ENCODE measurements around the gene MAML1.
"Not testable (repeated sequence)": the region's sequence is repeated elsewhere in the genome, so short reads cannot be mapped to it uniquely, and the experiment has no call there.

MAML1 gene

GRCh38 chr5:179779826-179780225 is 47.2 kb downstream of the MAML1 start:
- Mint-ChIP-seq H3K9me3 (no peaks in the 10 kb centered on the region), H3K4me1 (ENCODE audit: low read depth in 2 of 2) (peaks cover 0 to 5% of the 10 kb centered on the region in 2 donors), H3K4me3 (no peak overlapping the region), H3K27ac (no peak overlapping the region), H3K27me3 (no peaks in the 10 kb centered on the region), H3K36me3 (ENCODE audit: insufficient read depth) (peaks cover 8% of the 10 kb centered on the region)
- ATAC-seq (replicated peaks): no peak
- DNase-seq: no peak

- Mint-ChIP-seq H3K4me1 (ENCODE audit: low read depth in 2 of 2) (peaks cover 0 to 5% of the 10 kb centered on the region in 2 donors), H3K9me3 (no peaks in the 10 kb centered on the region)
- no peak for ATAC-seq (replicated peaks)
These were observed 47.7 kb downstream of the MAML1 start for GRCh38 chr5:179780362-179780761.

DNA sequence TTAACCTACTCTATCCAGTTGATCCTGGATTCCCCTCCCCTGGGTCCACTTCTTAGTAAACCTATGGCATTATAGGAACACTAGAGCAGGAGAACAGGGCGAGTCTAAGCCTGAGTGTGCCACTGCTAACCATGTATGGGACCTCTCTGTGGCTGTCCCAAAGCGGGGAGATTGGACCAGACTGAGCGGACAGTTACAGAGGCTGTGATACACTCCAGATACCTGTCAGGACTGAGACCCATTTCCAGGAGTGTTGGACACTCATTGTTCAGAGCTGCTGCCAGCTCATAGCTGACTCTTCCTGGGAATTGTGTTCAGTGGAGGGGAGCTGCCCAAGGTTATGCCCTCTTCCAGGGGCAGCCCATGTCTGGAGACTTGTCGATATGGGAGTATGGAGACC is 49.2 kb downstream of the MAML1 start:
- peak overlapping the region; percentile 23 to 41 for H3K27ac Mint-ChIP-seq
- ATAC-seq (replicated peaks): no peak

More at GRCh38 chr5:179780362-179780761, 47.7 kb downstream of the MAML1 start:
- no peak overlapping the region for H3K27ac Mint-ChIP-seq
- H3K36me3 Mint-ChIP-seq (ENCODE audit: insufficient read depth): peaks cover 5% of the 10 kb centered on the region
- H3K27me3 Mint-ChIP-seq: no peaks in the 10 kb centered on the region
- DNase-seq: no peak
- no peak overlapping the region for H3K4me3 Mint-ChIP-seq

DNA sequence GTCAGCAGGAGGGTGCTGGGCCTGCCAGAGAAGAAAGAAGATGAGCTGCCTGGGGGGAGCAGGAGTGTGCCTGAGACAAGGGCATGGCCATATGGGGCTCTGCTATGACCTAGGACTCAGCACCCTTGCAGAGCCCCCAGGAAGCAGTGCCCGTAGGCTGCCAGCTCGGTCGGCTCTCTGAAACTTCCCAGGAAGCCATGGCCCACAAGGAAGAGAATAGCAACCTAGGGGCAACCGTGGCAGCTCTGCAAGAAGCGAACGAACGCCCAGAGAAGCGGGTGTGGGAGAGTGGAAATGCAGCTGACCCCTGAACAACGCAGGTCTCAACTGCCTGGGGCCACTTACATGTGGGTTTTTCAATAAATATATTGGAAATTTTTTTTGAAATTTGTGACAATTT is 50.5 kb downstream of the MAML1 start:
- Mint-ChIP-seq H3K36me3 (ENCODE audit: insufficient read depth) (no peaks in the 10 kb centered on the region), H3K4me1 (ENCODE audit: low read depth in 2 of 2) (peaks cover 4 to 5% of the 10 kb centered on the region in 2 donors), H3K27ac (no peak overlapping the region), H3K9me3 (no peaks in the 10 kb centered on the region), H3K27me3 (no peaks in the 10 kb centered on the region), H3K4me3 (no peak overlapping the region)
- no peak for ATAC-seq (replicated peaks)
- DNase-seq: no peak

More for the DNA sequence above, 49.2 kb downstream of the MAML1 start:
- no peak overlapping the region for H3K4me3 Mint-ChIP-seq
- H3K27me3 Mint-ChIP-seq: no peaks in the 10 kb centered on the region
- peaks cover 4 to 5% of the 10 kb centered on the region in 2 donors for H3K4me1 Mint-ChIP-seq (ENCODE audit: low read depth in 2 of 2)
- DNase-seq: no peak
- no peaks in the 10 kb centered on the region for H3K36me3 Mint-ChIP-seq (ENCODE audit: insufficient read depth)
- H3K9me3 Mint-ChIP-seq: no peaks in the 10 kb centered on the region

DNA sequence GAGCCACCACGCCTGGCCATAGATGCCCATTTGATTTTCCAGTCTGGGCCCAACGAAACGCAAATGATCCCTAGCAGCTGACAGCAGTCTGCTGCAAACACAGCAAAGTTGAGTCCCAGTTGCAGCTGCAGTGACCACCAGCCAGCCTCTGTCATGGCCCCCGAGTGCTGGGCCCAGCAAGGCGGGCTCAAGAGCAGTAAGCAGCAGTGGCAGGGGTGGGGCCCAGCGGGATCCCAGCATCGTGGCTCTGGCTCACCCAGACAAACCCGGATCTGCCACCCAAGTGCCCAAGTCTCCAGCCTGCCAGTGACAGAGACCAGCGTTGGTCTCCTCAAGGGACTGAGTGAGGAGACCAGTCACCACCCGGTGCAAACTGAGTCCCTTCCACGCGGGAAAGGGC is 54.2 kb downstream of the MAML1 start:
- Mint-ChIP-seq H3K4me3 (no peak overlapping the region), H3K27me3 (no peaks in the 10 kb centered on the region), H3K36me3 (ENCODE audit: insufficient read depth) (peaks cover 3% of the 10 kb centered on the region), H3K4me1 (ENCODE audit: low read depth in 2 of 2) (peaks cover 0 to 4% of the 10 kb centered on the region in 2 donors), H3K9me3 (no peaks in the 10 kb centered on the region), H3K27ac (peak overlapping the region in 1 of 2 donors; percentile 74)
- DNase-seq (no peak), ATAC-seq (replicated peaks) (no peak)

GRCh38 chr5:179788193-179788854 is 55.7 kb downstream of the MAML1 start:
- Mint-ChIP-seq H3K27ac (no peak overlapping the region), H3K27me3 (no peaks in the 10 kb centered on the region), H3K36me3 (ENCODE audit: insufficient read depth) (peaks cover 3% of the 10 kb centered on the region), H3K4me1 (ENCODE audit: low read depth in 2 of 2) (peaks cover 7 to 9% of the 10 kb centered on the region in 2 donors), H3K4me3 (no peak overlapping the region), H3K9me3 (no peaks in the 10 kb centered on the region)
- DNase-seq (no peak), ATAC-seq (replicated peaks) (no peak)

- H3K9me3 Mint-ChIP-seq; H3K4me3 Mint-ChIP-seq; H3K27me3 Mint-ChIP-seq; ATAC-seq (replicated peaks); H3K27ac Mint-ChIP-seq; H3K36me3 Mint-ChIP-seq (ENCODE audit: insufficient read depth); DNase-seq: not testable (repeated sequence)
- H3K4me1 Mint-ChIP-seq (ENCODE audit: low read depth in 2 of 2): peaks cover 15 to 19% of the 10 kb centered on the region in 2 donors
These were observed 56.7 kb downstream of the MAML1 start for GRCh38 chr5:179789278-179789677.

DNA sequence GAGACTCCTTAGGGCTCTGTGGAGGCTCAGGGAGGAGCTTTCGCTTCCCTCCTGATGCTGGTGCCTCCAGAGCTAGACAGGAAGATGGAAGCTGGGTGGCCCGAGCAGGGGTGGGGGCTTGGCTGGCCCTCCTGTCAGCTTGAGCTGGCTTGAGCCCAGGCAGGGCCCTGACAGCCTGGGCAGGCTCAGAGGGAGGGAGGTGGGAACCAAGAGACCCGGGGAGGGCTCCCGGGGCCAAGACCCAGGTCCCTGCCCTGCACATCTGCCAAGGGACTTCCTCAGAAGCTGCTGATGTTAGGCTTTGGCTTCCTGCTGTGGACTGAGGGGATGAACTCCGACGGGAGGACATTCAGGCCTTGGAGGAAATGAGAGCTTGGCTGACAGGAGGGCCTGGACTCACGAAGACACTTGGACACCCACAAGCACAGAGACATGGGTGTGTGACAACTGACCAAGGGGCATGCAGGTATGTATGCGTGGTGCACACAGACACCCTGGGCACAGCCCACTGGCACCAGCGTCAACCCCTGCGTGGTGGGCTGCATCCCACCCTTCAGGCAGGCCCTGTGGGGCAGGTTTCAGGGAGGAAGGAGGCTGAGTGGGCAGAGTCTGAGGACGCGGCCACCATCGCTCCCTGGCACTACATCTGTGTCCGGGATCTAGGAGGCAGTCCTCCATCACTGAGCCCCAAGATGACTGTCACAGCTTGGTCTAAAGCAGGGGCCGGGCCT is 59.4 kb downstream of the MAML1 start:
- H3K9me3 Mint-ChIP-seq: no peaks in the 10 kb centered on the region
- DNase-seq (no peak), ATAC-seq (replicated peaks) (no peak)
- H3K4me3 Mint-ChIP-seq: peak overlapping the region in 1 of 2 donors; percentile 20
- peak overlapping the region; percentile 71 to 97 for H3K27ac Mint-ChIP-seq
- H3K4me1 Mint-ChIP-seq (ENCODE audit: low read depth in 2 of 2): peaks cover 23 to 34% of the 10 kb centered on the region in 2 donors
- peaks cover 25% of the 10 kb centered on the region for H3K36me3 Mint-ChIP-seq (ENCODE audit: insufficient read depth)
- H3K27me3 Mint-ChIP-seq: no peaks in the 10 kb centered on the region

DNA sequence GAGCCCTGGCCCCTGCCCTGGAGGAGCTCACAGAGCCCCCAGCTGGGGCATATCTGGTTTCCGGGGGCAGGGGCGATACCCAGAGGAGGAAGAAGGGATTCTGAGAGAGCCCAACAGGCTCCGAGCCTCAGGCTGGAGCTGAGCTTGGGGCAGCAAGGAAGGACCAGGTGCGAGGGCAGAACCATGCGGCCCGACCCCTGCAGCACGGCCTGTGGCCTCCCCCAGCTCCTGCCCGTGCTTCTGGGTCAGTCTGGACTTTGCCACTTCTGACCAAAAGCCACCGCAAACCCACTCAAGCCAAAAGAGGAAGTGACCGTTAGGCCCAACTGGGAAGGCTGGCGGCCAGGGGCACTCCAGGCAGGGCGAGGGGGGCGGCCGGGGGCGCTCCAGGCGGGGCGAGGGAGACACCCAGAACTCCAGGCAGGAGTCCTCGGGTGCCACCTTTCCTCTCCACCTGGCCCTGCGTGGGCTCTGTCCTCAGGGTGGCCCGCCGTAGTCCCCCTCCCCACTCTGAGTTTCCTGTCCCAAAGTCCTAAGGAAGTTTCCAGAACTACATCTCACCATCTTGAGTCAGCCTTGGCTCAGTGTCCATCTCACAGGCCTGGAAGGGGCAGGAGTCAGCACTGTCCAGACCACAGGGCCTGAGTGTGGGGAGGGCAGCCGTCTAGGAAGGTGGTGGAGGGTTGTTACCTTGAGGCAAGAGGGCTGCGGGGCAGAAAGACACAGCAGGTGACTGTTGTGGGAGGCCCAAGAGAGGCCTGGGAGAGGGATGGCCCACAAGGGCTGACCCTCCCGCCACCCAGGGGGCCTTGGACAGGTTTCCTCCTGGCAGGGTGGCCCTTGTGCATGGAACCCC is 60.2 kb downstream of the MAML1 start:
- Mint-ChIP-seq H3K9me3 (no peaks in the 10 kb centered on the region), H3K4me3 (peak overlapping the region; percentile 76 to 77), H3K27me3 (no peaks in the 10 kb centered on the region), H3K27ac (peak overlapping the region; percentile 88 to 97), H3K4me1 (ENCODE audit: low read depth in 2 of 2) (peaks cover 24 to 34% of the 10 kb centered on the region in 2 donors), H3K36me3 (ENCODE audit: insufficient read depth) (peaks cover 32% of the 10 kb centered on the region)
- DNase-seq (no peak), ATAC-seq (replicated peaks) (no peak)

DNA sequence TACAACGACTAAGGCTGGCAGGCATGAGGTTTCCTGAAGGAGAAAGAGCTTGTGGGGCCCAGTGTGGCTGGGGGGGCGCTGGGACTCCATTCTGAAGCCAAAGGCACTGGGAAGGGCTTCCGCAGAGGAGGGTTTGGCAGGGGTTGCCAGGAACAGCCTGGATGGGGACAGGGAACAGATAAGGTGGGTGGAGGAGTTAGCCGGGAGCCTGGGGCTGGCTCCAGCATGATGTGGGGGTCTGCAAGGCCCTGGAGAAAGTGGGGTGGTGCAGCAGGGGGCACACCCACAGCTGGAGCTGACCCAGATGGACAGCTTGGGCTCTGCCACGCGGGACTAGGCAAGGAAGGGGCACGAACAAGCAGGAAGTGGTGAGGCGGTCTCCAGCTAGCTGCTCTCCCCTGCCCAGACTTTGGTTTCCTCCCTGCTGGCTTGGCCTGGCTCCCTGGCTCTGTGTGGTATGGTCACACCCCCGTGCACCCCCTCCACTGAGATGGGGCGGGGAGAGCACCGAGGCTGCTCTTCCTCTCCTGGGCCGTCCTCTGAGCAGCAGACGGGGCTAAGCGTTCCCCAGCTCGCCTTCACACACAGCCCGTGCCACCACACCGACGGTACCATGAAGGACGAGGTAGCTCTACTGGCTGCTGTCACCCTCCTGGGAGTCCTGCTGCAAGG is 61.0 kb downstream of the MAML1 start, which contains the start of gene LTC4S:
LTC4S (plus strand) TSS at position 519 of the 672 bp plus-strand sequence; CDS start at position 614, 95 bp downstream.
- Mint-ChIP-seq H3K27ac (peak within 1 kb of the TSS; percentile 88 to 97), H3K4me3 (peak within 1 kb of the TSS; percentile 76 to 77), H3K36me3 (ENCODE audit: insufficient read depth) (peaks cover 32% of the 10 kb centered on the region), H3K4me1 (ENCODE audit: low read depth in 2 of 2) (peaks cover 24 to 34% of the 10 kb centered on the region in 2 donors), H3K27me3 (no peaks in the 10 kb centered on the region), H3K9me3 (no peaks in the 10 kb centered on the region)
- ATAC-seq (replicated peaks) (peak; percentile 78), DNase-seq (peak; percentile 67 to 73 (median 71))

GRCh38 chr5:179794171-179794570 is 61.5 kb downstream of the MAML1 start:
- Mint-ChIP-seq H3K4me3 (peak overlapping the region; percentile 76 to 77), H3K9me3 (no peaks in the 10 kb centered on the region), H3K27me3 (no peaks in the 10 kb centered on the region), H3K4me1 (ENCODE audit: low read depth in 2 of 2) (peaks cover 24 to 34% of the 10 kb centered on the region in 2 donors), H3K36me3 (ENCODE audit: insufficient read depth) (peaks cover 38% of the 10 kb centered on the region), H3K27ac (peak overlapping the region; percentile 88 to 97)
- ATAC-seq (replicated peaks) (no peak), DNase-seq (no peak)

DNA sequence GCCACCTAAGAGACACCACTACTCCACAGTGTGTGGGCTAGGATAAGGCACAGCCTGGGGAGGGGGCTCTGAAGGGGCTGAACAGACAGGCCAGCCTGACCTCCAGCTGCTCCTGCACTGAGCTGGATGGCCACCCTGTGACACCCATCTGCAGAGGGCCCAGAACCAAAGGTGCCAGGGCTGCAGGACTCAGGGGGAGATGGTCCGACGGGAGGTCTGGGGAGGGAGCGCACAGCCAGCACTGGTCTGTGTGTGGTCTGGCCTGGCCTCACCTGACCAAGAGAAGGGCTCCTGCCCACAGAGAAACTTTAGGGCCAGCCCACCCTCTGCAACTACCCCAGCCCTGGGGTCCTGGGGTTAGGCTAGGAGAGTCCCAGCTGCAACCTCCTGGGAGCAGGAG is 62.0 kb downstream of the MAML1 start:
- H3K4me3 Mint-ChIP-seq: peak overlapping the region; percentile 76 to 77
- peaks cover 28 to 34% of the 10 kb centered on the region in 2 donors for H3K4me1 Mint-ChIP-seq (ENCODE audit: low read depth in 2 of 2)
- no peaks in the 10 kb centered on the region for H3K27me3 Mint-ChIP-seq
- H3K27ac Mint-ChIP-seq: peak overlapping the region in 1 of 2 donors; percentile 97
- H3K36me3 Mint-ChIP-seq (ENCODE audit: insufficient read depth): peaks cover 42% of the 10 kb centered on the region
- no peak for DNase-seq
- ATAC-seq (replicated peaks): no peak
- H3K9me3 Mint-ChIP-seq: no peaks in the 10 kb centered on the region
